ENCODE measurements around the gene ZNF689. TPM values are rescaled to one million over a fixed set of nuclear protein-coding genes. Genes with fewer than 3 reads are reported as not detected.

Gene ZNF689
- total and polyA plus RNA-seq, 2 donors (not counting 1 experiment from before 2014, with no cell fraction given) = 3.5 to 6.1 TPM

DNA sequence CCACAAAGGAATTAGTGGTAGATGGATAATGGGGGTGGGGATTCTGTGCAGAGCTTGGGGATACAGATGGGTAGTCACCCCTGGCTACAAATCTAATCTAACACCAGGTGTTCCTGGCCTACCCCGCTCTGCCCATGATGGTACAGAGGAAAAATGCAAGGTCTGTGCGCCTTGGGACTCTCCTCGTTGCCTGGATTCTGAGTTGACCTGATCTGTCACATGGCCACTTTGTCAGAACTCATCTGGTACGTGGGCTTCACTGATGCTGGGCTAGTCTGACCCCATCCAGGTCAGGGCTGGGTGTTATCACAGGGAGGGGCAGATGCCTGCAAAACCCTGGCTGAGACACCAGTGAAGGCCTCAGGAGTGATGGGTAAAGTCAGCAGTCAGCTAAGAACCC lies 57.2 kb downstream of the ZNF689 start:
- Histone ChIP-seq H3K9me3 (ENCODE audit: control insufficient read depth, insufficient read depth, low read depth, low read length) (no peaks in the 10 kb centered on the region), H3K4me1 (ENCODE audit: control insufficient read depth, extremely low read depth, insufficient read depth, low read length) (no peaks in the 10 kb centered on the region), H4K20me1 (ENCODE audit: control insufficient read depth, extremely low read depth, insufficient read depth, low read length) (no peaks in the 10 kb centered on the region), H3K27ac (ENCODE audit: insufficient read depth, low read length) (no peak overlapping the region), H3K9ac (ENCODE audit: insufficient read depth, low read length) (no peak overlapping the region), H2AFZ (ENCODE audit: low read length) (no peak overlapping the region), H3K4me2 (ENCODE audit: extremely low read depth, insufficient read depth, low read length) (no peak overlapping the region), H3K79me2 (ENCODE audit: control insufficient read depth, insufficient read depth, low read length) (peaks cover 8% of the 10 kb centered on the region), H3K27me3 (ENCODE audit: control insufficient read depth, insufficient read depth, low read length) (no peaks in the 10 kb centered on the region), H3K4me3 (replicated peaks in 1 of 4; ENCODE audit: control extremely low read depth in 1 of 4, insufficient read depth in 1 of 4, low read depth in 3 of 4, low read length in 4 of 4) (no peak overlapping the region), H3K36me3 (ENCODE audit: control insufficient read depth, insufficient read depth, low read length) (peaks cover 10% of the 10 kb centered on the region)
- TF ChIP-seq EZH2 (IDR thresholded peaks at IDR 0.05; ENCODE audit: low read length, missing control alignments) = no peak
- no peak for TF ChIP-seq CTCF (conservative IDR thresholded peaks at IDR 0.05 in 1 of 2, IDR thresholded peaks at IDR 0.05 in 1 of 2; ENCODE audit: low read depth in 1 of 2, low read length in 2 of 2)
- no peak for DNase-seq (ENCODE audit: low read depth in 2 of 2)

Other genes with a start within 250 kb of the ZNF689 start
- gene TBC1D10B, start 239.9 kb downstream of the ZNF689 start, total RNA-seq = 22.1 and 29.6 TPM in 2 replicates
- 14.8 and 22.1 TPM in 2 replicates for gene TBC1D10B, start 239.9 kb downstream of the ZNF689 start, polyA plus RNA-seq
- not detected in 2 replicates for gene MYL11, start 235.6 kb downstream of the ZNF689 start, total RNA-seq
- 0.11 and 0.45 TPM in 2 replicates for gene MYL11, start 235.6 kb downstream of the ZNF689 start, polyA plus RNA-seq
- gene SEPTIN1, start 227.8 kb downstream of the ZNF689 start, total RNA-seq = 0.17 and 0.26 TPM in 2 replicates
- gene SEPTIN1, start 227.8 kb downstream of the ZNF689 start, polyA plus RNA-seq = 0.17 TPM in 1 of 2 replicates, not detected in the other
- 7.3 and 7.7 TPM in 2 replicates for gene ZNF48, start 215.0 kb downstream of the ZNF689 start, total RNA-seq
- 3.2 and 4.0 TPM in 2 replicates for gene ZNF48, start 215.0 kb downstream of the ZNF689 start, polyA plus RNA-seq
- 8.4 and 10.5 TPM in 2 replicates for gene ZNF771, start 202.8 kb downstream of the ZNF689 start, total RNA-seq
- 3.1 and 4.5 TPM in 2 replicates for gene ZNF771, start 202.8 kb downstream of the ZNF689 start, polyA plus RNA-seq
- gene DCTPP1, start 180.4 kb downstream of the ZNF689 start, total RNA-seq = 6.6 and 8.5 TPM in 2 replicates
- 23.6 and 38.1 TPM in 2 replicates for gene DCTPP1, start 180.4 kb downstream of the ZNF689 start, polyA plus RNA-seq
- gene SEPHS2, start 164.5 kb downstream of the ZNF689 start, total RNA-seq = 19.3 and 26.6 TPM in 2 replicates
- gene SEPHS2, start 164.5 kb downstream of the ZNF689 start, polyA plus RNA-seq = 39.3 and 41.8 TPM in 2 replicates
- gene ITGAL, start 137.6 kb downstream of the ZNF689 start, total RNA-seq = not detected in 2 replicates
- not detected in 2 replicates for gene ITGAL, start 137.6 kb downstream of the ZNF689 start, polyA plus RNA-seq
- 21.8 and 23.9 TPM in 2 replicates for gene ZNF768, start 83.8 kb downstream of the ZNF689 start, total RNA-seq
- 8.2 and 9.5 TPM in 2 replicates for gene ZNF768, start 83.8 kb downstream of the ZNF689 start, polyA plus RNA-seq
- 7.4 and 10.6 TPM in 2 replicates for gene ZNF747, start 75.5 kb downstream of the ZNF689 start, total RNA-seq
- gene ZNF747, start 75.5 kb downstream of the ZNF689 start, polyA plus RNA-seq = 3.9 and 4.4 TPM in 2 replicates
- 3.1 TPM in 2 replicates for gene ZNF764, start 52.0 kb downstream of the ZNF689 start, total RNA-seq
- gene ZNF764, start 52.0 kb downstream of the ZNF689 start, polyA plus RNA-seq = 2.4 and 2.6 TPM in 2 replicates
- gene ZNF688, start 38.7 kb downstream of the ZNF689 start, total RNA-seq = 10.3 and 12.9 TPM in 2 replicates
- gene ZNF688, start 38.7 kb downstream of the ZNF689 start, polyA plus RNA-seq = 3.0 and 3.1 TPM in 2 replicates
- 6.6 and 8.7 TPM in 2 replicates for gene ZNF785, start 24.7 kb downstream of the ZNF689 start, total RNA-seq
- gene ZNF785, start 24.7 kb downstream of the ZNF689 start, polyA plus RNA-seq = 4.7 and 7.1 TPM in 2 replicates
- 5.9 and 6.6 TPM in 2 replicates for gene PRR14, start 40.6 kb upstream of the ZNF689 start, total RNA-seq
- 2.5 and 4.7 TPM in 2 replicates for gene PRR14, start 40.6 kb upstream of the ZNF689 start, polyA plus RNA-seq
- gene FBRS, start 48.0 kb upstream of the ZNF689 start, total RNA-seq = 16.7 and 20.8 TPM in 2 replicates
- gene FBRS, start 48.0 kb upstream of the ZNF689 start, polyA plus RNA-seq = 5.5 and 8.2 TPM in 2 replicates
- gene SRCAP, start 88.8 kb upstream of the ZNF689 start, total RNA-seq = 11.3 and 14.2 TPM in 2 replicates
- gene SRCAP, start 88.8 kb upstream of the ZNF689 start, polyA plus RNA-seq = 3.5 and 6.4 TPM in 2 replicates
- 11.8 and 15.4 TPM in 2 replicates for gene PHKG2, start 138.0 kb upstream of the ZNF689 start, total RNA-seq
- gene PHKG2, start 138.0 kb upstream of the ZNF689 start, polyA plus RNA-seq = 19.4 and 23.8 TPM in 2 replicates
- 0.77 and 1.3 TPM in 2 replicates for gene CFAP119, start 151.7 kb upstream of the ZNF689 start, total RNA-seq
- gene CFAP119, start 151.7 kb upstream of the ZNF689 start, polyA plus RNA-seq = 1.5 and 2.0 TPM in 2 replicates
- 56.8 TPM in 2 replicates for gene RNF40, start 151.9 kb upstream of the ZNF689 start, total RNA-seq
- gene RNF40, start 151.9 kb upstream of the ZNF689 start, polyA plus RNA-seq = 42.0 and 68.2 TPM in 2 replicates
- gene ZNF629, start 176.8 kb upstream of the ZNF689 start, total RNA-seq = 6.4 and 7.3 TPM in 2 replicates
- gene ZNF629, start 176.8 kb upstream of the ZNF689 start, polyA plus RNA-seq = 5.8 and 6.2 TPM in 2 replicates

Data from fibroblast of lung (primary cell).